ENCODE measurements around the gene CYTL1.

DNA sequence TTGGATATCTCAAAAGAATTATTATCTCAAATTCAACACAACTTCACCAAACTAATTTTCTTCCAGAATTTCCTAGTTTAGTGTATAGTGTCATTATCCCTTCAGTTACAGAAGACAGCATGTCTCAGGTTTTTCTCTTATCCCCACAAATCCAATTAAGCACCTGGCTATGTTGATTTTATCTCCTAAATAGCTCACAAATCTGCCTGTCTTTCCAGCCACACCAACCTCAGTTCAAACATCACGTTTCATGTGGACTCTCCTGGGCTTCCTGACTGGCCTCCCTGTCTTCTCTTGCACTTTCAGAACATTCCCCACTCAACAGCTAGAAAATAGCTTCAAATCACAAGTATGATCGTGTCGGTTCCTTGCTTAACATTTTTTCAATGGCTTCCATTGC, 46.8 kb upstream of the CYTL1 start:
- TF ChIP-seq, protein P1, sequence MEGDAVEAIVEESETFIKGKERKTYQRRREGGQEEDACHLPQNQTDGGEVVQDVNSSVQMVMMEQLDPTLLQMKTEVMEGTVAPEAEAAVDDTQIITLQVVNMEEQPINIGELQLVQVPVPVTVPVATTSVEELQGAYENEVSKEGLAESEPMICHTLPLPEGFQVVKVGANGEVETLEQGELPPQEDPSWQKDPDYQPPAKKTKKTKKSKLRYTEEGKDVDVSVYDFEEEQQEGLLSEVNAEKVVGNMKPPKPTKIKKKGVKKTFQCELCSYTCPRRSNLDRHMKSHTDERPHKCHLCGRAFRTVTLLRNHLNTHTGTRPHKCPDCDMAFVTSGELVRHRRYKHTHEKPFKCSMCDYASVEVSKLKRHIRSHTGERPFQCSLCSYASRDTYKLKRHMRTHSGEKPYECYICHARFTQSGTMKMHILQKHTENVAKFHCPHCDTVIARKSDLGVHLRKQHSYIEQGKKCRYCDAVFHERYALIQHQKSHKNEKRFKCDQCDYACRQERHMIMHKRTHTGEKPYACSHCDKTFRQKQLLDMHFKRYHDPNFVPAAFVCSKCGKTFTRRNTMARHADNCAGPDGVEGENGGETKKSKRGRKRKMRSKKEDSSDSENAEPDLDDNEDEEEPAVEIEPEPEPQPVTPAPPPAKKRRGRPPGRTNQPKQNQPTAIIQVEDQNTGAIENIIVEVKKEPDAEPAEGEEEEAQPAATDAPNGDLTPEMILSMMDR (IDR thresholded peaks at IDR 0.05; ENCODE audit: low read depth, low read length) = no peak
- TF ChIP-seq EZH2phosphoT487 (IDR thresholded peaks at IDR 0.05; ENCODE audit: low read depth) = no peak

All from OCI-LY3 (cell line).